ENCODE data around the gene INO80C.

The INO80C gene

GRCh38 chr18:35508030-35508429, 10.3 kb upstream of the INO80C start:
- TF ChIP-seq CTCF (IDR thresholded peaks at IDR 0.05): no peak
- Histone ChIP-seq H3K4me3 (no peak overlapping the region), H3K27ac (no peak overlapping the region)
- DNase-seq (ENCODE audit: low spot score): peak; percentile 14

- TF ChIP-seq CTCF (IDR thresholded peaks at IDR 0.05): no peak
- H3K4me3 ChIP-seq: no peak overlapping the region
- peak; percentile 1 for DNase-seq (ENCODE audit: low spot score)
- H3K27ac ChIP-seq: no peak overlapping the region
These were observed 9.9 kb upstream of the INO80C start for GRCh38 chr18:35507623-35508022.

- peak; percentile 36 for DNase-seq (ENCODE audit: low spot score)
- Histone ChIP-seq H3K4me3 (no peak overlapping the region), H3K27ac (no peak overlapping the region)
- no peak for TF ChIP-seq CTCF (IDR thresholded peaks at IDR 0.05)
These were observed 9.4 kb upstream of the INO80C start for GRCh38 chr18:35507192-35507591.

- DNase-seq (ENCODE audit: low spot score): no peak
- TF ChIP-seq CTCF (IDR thresholded peaks at IDR 0.05): no peak
- Histone ChIP-seq H3K27ac (no peak overlapping the region), H3K4me3 (no peak overlapping the region)
These were observed 8.4 kb upstream of the INO80C start for GRCh38 chr18:35506024-35506712.

- DNase-seq (ENCODE audit: low spot score): peak; percentile 62
- no peak for TF ChIP-seq CTCF (IDR thresholded peaks at IDR 0.05)
- Histone ChIP-seq H3K4me3 (no peak overlapping the region), H3K27ac (no peak overlapping the region)
These were observed 7.2 kb upstream of the INO80C start for GRCh38 chr18:35504996-35505395.

GRCh38 chr18:35502052-35502451, 4.3 kb upstream of the INO80C start:
- Histone ChIP-seq H3K4me3 (no peak overlapping the region), H3K27ac (no peak overlapping the region)
- TF ChIP-seq CTCF (IDR thresholded peaks at IDR 0.05): no peak
- peak; percentile 33 for DNase-seq (ENCODE audit: low spot score)

GRCh38 chr18:35501369-35501768, 3.6 kb upstream of the INO80C start:
- Histone ChIP-seq H3K4me3 (no peak overlapping the region), H3K27ac (no peak overlapping the region)
- TF ChIP-seq CTCF (IDR thresholded peaks at IDR 0.05): no peak
- peak; percentile 29 for DNase-seq (ENCODE audit: low spot score)
